Parathyroid adenoma (tissue), 2 donors: Measurements from ENCODE around the gene MLXIP.

Experiments used
- H2AFZ ChIP-seq: fragments of 300-600 bp; sonication (generic); one replicate; pipeline ENCODE4 v1.7.0; 2017; ENCODE audit warnings: antibody characterized with exemption, mild to moderate bottlenecking
- H3K27ac ChIP-seq: fragments of 300-600 bp; sonication (generic); one replicate; pipeline ENCODE4 v1.7.0; 2017
- H3K27me3 ChIP-seq: fragments of 300-600 bp; sonication (generic); one replicate; pipeline ENCODE4 v1.7.0; 2017; ENCODE audit warnings: low read length; ENCODE audit not compliant: control insufficient read depth, insufficient read depth
- H3K36me3 ChIP-seq: fragments of 300-600 bp; sonication (generic); one replicate; pipeline ENCODE4 v1.7.0; 2017; ENCODE audit warnings: low read length; ENCODE audit not compliant: control insufficient read depth, insufficient read depth
- H3K4me1 ChIP-seq: fragments of 300-600 bp; sonication (generic); one replicate; pipeline ENCODE4 v1.7.0; 2017; ENCODE audit warnings: control low read depth
- H3K4me2 ChIP-seq: fragments of 300-600 bp; sonication (generic); one replicate; pipeline ENCODE4 v1.7.0; 2017; ENCODE audit warnings: low read length
- H3K4me3 ChIP-seq: fragments of 300-600 bp; sonication (generic); one replicate; pipeline ENCODE4 v1.7.0; 2017; ENCODE audit warnings: low read depth, low read length
- H3K79me2 ChIP-seq: fragments of 300-600 bp; sonication (generic); one replicate; pipeline ENCODE4 v1.7.0; 2017; ENCODE audit warnings: control low read depth
- H3K9ac ChIP-seq: fragments of 300-600 bp; sonication (generic); one replicate; pipeline ENCODE4 v1.7.0; 2017; ENCODE audit warnings: mild to moderate bottlenecking
- H3K9me3 ChIP-seq: fragments of 300-600 bp; sonication (generic); one replicate; pipeline ENCODE4 v1.7.0; 2017; ENCODE audit warnings: low read length; ENCODE audit not compliant: control insufficient read depth
- TF ChIP-seq, protein P1 (sequence below): fragments of 300-600 bp; sonication (generic); IDR thresholded peaks from one replicate; pipeline ENCODE4 v1.7.0; 2017; ENCODE audit warnings: antibody characterized with exemption, mild to moderate bottlenecking
- donor health status: primary hyperparathyroidism.

Gene MLXIP

DNA sequence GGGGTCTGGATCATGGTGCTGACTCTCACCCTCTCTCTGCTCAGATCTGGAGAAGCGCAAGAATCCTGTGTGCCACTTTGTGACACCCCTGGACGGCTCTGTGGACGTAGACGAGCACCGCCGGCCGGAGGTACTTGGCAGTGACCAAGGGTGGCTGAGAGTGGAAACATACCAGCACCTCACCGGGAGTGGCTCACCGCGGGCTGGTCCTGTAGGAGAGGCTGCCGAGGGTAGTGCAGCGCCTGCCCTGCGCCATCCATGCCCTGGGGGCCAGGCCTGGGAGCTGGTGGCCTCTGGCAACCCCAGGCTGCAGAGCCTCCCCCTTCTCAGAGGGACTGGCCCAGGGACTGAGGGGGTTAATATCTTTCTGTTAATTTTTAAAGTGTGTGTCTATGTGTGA is 49.3 kb downstream of the MLXIP start:
- no peak overlapping the region for H3K9ac ChIP-seq

DNA sequence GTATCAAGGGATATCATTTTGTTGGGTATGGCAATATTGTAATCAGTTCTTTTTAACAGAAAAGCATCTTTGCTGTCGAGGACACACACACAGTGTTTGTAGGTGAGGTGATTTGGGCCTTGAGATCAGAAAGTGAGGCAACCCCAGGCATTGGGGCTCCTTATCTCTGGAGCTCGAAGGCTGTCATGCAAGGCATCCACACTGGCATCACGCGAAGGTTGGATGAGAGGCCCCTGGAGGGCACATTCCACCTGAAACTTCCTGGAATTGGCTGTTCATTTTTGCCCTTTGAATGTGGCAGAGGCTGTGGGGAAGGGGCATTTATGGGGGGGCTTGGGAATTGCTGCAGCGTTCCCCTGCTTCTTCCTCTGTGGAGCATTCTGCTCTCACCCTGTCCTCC is 49.9 kb downstream of the MLXIP start:
- no peak overlapping the region for H3K9ac ChIP-seq
- H3K27ac ChIP-seq: no peak overlapping the region
- TF ChIP-seq, protein P1, sequence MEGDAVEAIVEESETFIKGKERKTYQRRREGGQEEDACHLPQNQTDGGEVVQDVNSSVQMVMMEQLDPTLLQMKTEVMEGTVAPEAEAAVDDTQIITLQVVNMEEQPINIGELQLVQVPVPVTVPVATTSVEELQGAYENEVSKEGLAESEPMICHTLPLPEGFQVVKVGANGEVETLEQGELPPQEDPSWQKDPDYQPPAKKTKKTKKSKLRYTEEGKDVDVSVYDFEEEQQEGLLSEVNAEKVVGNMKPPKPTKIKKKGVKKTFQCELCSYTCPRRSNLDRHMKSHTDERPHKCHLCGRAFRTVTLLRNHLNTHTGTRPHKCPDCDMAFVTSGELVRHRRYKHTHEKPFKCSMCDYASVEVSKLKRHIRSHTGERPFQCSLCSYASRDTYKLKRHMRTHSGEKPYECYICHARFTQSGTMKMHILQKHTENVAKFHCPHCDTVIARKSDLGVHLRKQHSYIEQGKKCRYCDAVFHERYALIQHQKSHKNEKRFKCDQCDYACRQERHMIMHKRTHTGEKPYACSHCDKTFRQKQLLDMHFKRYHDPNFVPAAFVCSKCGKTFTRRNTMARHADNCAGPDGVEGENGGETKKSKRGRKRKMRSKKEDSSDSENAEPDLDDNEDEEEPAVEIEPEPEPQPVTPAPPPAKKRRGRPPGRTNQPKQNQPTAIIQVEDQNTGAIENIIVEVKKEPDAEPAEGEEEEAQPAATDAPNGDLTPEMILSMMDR: no peak
- H3K9me3 ChIP-seq: no peaks in the 10 kb centered on the region
- peaks cover 36% of the 10 kb centered on the region for H3K79me2 ChIP-seq
- no peak overlapping the region for H2AFZ ChIP-seq
- H3K27me3 ChIP-seq: no peaks in the 10 kb centered on the region
- H3K4me1 ChIP-seq: no peaks in the 10 kb centered on the region
- no peak overlapping the region for H3K4me3 ChIP-seq
- H3K4me2 ChIP-seq: no peak overlapping the region
- no peaks in the 10 kb centered on the region for H3K36me3 ChIP-seq

More for the DNA sequence above, 49.3 kb downstream of the MLXIP start:
- Histone ChIP-seq H3K9me3 (no peaks in the 10 kb centered on the region), H3K4me1 (no peaks in the 10 kb centered on the region), H3K4me3 (no peak overlapping the region), H3K27me3 (no peaks in the 10 kb centered on the region), H3K36me3 (no peaks in the 10 kb centered on the region), H2AFZ (no peak overlapping the region), H3K79me2 (peaks cover 43% of the 10 kb centered on the region), H3K4me2 (no peak overlapping the region), H3K27ac (no peak overlapping the region)
- TF ChIP-seq, protein P1: no peak

DNA sequence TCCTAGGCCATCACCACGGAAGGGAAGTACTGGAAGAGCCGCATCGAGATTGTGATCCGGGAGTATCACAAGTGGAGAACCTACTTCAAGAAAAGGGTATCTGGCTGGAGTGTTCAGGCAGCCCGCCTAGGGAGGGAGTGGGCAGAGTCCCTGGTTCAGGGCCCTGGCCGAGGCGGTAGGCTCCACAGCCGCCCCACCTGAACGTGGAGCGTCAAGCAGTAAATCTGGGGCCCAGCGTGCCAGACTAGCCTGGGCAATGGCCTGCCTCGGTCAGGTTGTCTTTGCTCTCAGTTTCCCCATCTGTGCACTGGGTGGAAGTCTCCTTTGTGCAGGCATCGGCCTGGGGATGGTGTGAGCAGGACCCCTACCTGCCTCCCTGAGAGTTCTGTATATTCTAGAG is 50.6 kb downstream of the MLXIP start:
- Histone ChIP-seq H3K36me3 (no peaks in the 10 kb centered on the region), H3K27me3 (no peaks in the 10 kb centered on the region), H3K4me3 (no peak overlapping the region), H3K9ac (no peak overlapping the region), H3K4me2 (no peak overlapping the region), H2AFZ (no peak overlapping the region), H3K27ac (no peak overlapping the region), H3K4me1 (no peaks in the 10 kb centered on the region), H3K9me3 (no peaks in the 10 kb centered on the region), H3K79me2 (peaks cover 33% of the 10 kb centered on the region)
- TF ChIP-seq, protein P1: no peak

DNA sequence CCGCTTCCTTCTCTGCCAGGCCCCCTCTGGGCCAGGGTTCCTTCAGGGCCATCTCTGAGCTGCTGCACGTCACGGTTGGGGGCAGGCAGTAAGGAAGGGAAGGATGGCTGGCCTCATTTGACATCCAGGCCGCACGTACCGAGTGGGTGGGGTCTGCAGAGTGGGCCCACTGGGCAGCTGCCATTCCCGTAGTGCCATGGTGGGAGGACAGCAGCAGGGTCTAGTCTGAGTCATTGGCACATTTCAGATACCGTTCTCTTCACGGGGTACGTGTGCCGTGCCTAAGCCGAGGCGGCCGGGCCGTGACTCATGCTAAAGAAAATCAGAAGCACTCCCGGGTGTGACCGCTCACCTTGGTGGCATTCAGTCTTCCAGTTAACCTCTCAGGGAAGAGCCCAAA is 51.6 kb downstream of the MLXIP start:
- Histone ChIP-seq H3K27me3 (no peaks in the 10 kb centered on the region), H3K79me2 (peaks cover 24% of the 10 kb centered on the region), H3K4me3 (no peak overlapping the region), H3K4me2 (no peak overlapping the region), H3K9ac (no peak overlapping the region), H2AFZ (no peak overlapping the region), H3K27ac (no peak overlapping the region), H3K36me3 (no peaks in the 10 kb centered on the region), H3K9me3 (no peaks in the 10 kb centered on the region), H3K4me1 (no peaks in the 10 kb centered on the region)
- TF ChIP-seq, protein P1: no peak

DNA sequence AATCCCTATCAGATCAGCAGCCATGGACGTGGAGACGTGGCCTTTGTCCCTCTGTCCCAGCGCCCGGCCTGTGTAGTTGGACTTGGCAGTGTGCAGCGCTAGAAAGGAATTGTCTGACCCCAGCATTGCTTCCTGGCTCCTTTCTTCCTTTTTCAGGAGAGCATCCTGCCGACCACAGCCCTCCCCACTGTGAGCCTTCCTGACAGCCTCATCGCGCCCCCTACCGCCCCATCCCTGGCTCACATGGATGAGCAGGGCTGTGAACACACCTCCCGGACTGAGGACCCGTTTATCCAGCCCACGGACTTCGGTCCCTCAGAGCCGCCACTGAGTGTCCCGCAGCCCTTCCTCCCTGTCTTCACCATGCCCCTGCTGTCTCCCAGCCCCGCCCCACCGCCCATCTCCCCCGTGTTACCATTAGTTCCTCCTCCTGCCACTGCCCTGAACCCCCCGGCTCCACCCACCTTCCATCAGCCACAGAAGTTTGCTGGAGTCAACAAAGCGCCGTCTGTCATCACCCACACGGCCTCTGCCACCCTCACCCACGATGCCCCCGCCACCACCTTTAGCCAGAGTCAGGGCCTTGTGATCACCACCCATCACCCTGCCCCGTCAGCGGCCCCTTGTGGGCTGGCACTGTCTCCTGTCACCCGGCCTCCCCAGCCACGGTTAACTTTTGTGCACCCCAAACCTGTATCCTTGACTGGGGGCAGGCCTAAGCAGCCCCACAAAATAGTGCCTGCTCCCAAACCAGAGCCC is 54.8 kb downstream of the MLXIP start:
- Histone ChIP-seq H3K9ac (no peak overlapping the region), H3K27ac (no peak overlapping the region), H3K9me3 (no peaks in the 10 kb centered on the region)

More for the DNA sequence above, 54.8 kb downstream of the MLXIP start:
- H2AFZ ChIP-seq: no peak overlapping the region
- no peak overlapping the region for H3K4me2 ChIP-seq
- peaks cover 9% of the 10 kb centered on the region for H3K4me1 ChIP-seq
- H3K79me2 ChIP-seq: peaks cover 3% of the 10 kb centered on the region
- TF ChIP-seq, protein P1: no peak
- no peaks in the 10 kb centered on the region for H3K27me3 ChIP-seq
- H3K4me3 ChIP-seq: no peak overlapping the region
- no peaks in the 10 kb centered on the region for H3K36me3 ChIP-seq
